ENCODE measurements around the gene FKBP6. TPM values are rescaled to one million over a fixed set of nuclear protein-coding genes. Genes with fewer than 3 reads are reported as not detected.

FKBP6 gene
- total RNA-seq, 1 donor from 2014 or later, result not detected

DNA sequence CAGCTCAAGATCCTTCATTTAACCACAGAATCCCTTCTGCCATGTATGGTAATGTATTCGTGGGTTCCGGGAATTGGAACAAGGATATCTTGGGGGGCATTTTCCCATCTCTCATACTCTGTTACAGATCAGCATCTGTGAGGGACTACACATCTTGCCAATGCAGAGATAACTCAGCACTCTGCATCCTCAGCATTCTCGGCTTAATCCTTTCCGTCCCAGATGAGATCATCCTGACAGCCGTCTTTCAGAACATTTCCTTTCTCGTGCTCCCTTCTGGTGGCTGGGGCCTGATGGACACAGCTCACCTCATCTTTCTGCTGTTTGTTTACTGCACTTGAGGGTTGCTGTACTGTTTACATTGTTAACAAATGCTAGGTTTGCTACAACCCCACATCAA, 25.3 kb downstream of the FKBP6 start:
- TF ChIP-seq POLR2A (IDR thresholded peaks at IDR 0.05) (no peak), POLR2AphosphoS5 (IDR thresholded peaks at IDR 0.05; ENCODE audit: insufficient read depth in 1 of 2, low read depth in 1 of 2) (no peak)
- TF ChIP-seq, protein P1, sequence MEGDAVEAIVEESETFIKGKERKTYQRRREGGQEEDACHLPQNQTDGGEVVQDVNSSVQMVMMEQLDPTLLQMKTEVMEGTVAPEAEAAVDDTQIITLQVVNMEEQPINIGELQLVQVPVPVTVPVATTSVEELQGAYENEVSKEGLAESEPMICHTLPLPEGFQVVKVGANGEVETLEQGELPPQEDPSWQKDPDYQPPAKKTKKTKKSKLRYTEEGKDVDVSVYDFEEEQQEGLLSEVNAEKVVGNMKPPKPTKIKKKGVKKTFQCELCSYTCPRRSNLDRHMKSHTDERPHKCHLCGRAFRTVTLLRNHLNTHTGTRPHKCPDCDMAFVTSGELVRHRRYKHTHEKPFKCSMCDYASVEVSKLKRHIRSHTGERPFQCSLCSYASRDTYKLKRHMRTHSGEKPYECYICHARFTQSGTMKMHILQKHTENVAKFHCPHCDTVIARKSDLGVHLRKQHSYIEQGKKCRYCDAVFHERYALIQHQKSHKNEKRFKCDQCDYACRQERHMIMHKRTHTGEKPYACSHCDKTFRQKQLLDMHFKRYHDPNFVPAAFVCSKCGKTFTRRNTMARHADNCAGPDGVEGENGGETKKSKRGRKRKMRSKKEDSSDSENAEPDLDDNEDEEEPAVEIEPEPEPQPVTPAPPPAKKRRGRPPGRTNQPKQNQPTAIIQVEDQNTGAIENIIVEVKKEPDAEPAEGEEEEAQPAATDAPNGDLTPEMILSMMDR (IDR thresholded peaks at IDR 0.05), result no peak
- H3K36me3 ChIP-seq, result no peaks in the 10 kb centered on the region
- intact Hi-C loops (cut with DNase I), result loop anchor here (5.0 kb wide), 1 partner anchor 84 kb away; no protein-coding TSS in a partner anchor

DNA sequence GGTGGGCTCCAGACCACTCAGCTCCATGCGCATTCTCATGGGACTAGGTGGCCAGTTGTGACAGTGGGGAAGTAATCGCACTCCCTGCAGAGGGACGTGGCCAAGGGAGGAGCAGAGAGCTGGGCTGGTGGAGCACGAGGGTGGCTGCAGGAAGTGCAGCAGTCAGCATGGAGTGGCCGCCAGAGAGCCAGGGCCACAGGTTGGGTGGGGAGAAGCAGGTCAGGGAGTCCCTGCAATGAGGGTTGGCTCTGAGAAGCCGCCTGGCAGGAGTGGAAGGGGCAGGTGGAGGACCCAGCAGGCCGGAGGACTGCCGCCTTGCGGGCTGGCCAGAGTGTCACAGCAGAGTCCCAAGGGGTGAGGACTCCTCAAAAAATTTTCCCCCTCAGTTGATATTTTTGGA, 26.2 kb downstream of the FKBP6 start:
- TF ChIP-seq POLR2AphosphoS5 (IDR thresholded peaks at IDR 0.05; ENCODE audit: insufficient read depth in 1 of 2, low read depth in 1 of 2) (no peak), POLR2A (IDR thresholded peaks at IDR 0.05) (no peak)
- TF ChIP-seq, protein P1 (IDR thresholded peaks at IDR 0.05), result no peak
- no peak overlapping the region for H3K4me3 ChIP-seq
- intact Hi-C loops (cut with DNase I), result loop anchor here (5.0 kb wide), 1 partner anchor 83 kb away; no protein-coding TSS in a partner anchor
- H3K27ac ChIP-seq, result no peak overlapping the region
- peaks cover 10% of the 10 kb centered on the region for H3K4me1 ChIP-seq
- H3K36me3 ChIP-seq, result no peaks in the 10 kb centered on the region
- H3K9me3 ChIP-seq, result no peaks in the 10 kb centered on the region
- DNase-seq (ENCODE audit: extremely low spot score in 2 of 2), result no peak
- no peaks in the 10 kb centered on the region for H3K27me3 ChIP-seq

More for the DNA sequence above, 25.3 kb downstream of the FKBP6 start:
- H3K27ac ChIP-seq, result no peak overlapping the region
- no peaks in the 10 kb centered on the region for H3K27me3 ChIP-seq
- no peaks in the 10 kb centered on the region for H3K9me3 ChIP-seq
- DNase-seq (ENCODE audit: extremely low spot score in 2 of 2), result no peak
- no peak overlapping the region for H3K4me3 ChIP-seq
- H3K4me1 ChIP-seq, result peaks cover 6% of the 10 kb centered on the region

GRCh38 chr7:73354821-73355220, 26.9 kb downstream of the FKBP6 start:
- Histone ChIP-seq H3K36me3 (no peaks in the 10 kb centered on the region), H3K4me1 (peaks cover 10% of the 10 kb centered on the region), H3K9me3 (no peaks in the 10 kb centered on the region), H3K4me3 (no peak overlapping the region), H3K27ac (no peak overlapping the region), H3K27me3 (no peaks in the 10 kb centered on the region)
- no peak for TF ChIP-seq POLR2A (IDR thresholded peaks at IDR 0.05)
- TF ChIP-seq, protein P1 (IDR thresholded peaks at IDR 0.05), result no peak
- TF ChIP-seq POLR2AphosphoS5 (IDR thresholded peaks at IDR 0.05; ENCODE audit: insufficient read depth in 1 of 2, low read depth in 1 of 2), result no peak
- intact Hi-C loops (cut with DNase I), result loop anchor here (5.0 kb wide), 1 partner anchor 82 kb away; no protein-coding TSS in a partner anchor
- no peak for DNase-seq (ENCODE audit: extremely low spot score in 2 of 2)

- no peaks in the 10 kb centered on the region for H3K27me3 ChIP-seq
- intact Hi-C loops (cut with DNase I), result no loop called here
- no peak overlapping the region for H3K27ac ChIP-seq
- TF ChIP-seq, protein P1 (IDR thresholded peaks at IDR 0.05), result no peak
- TF ChIP-seq POLR2A (IDR thresholded peaks at IDR 0.05) (no peak), POLR2AphosphoS5 (IDR thresholded peaks at IDR 0.05; ENCODE audit: insufficient read depth in 1 of 2, low read depth in 1 of 2) (no peak)
- H3K4me1 ChIP-seq, result peaks cover 10% of the 10 kb centered on the region
- H3K4me3 ChIP-seq, result no peak overlapping the region
- no peak for DNase-seq (ENCODE audit: extremely low spot score in 2 of 2)
- no peaks in the 10 kb centered on the region for H3K36me3 ChIP-seq
- no peaks in the 10 kb centered on the region for H3K9me3 ChIP-seq
Observed at GRCh38 chr7:73356159-73356558, 28.2 kb downstream of the FKBP6 start.

DNA sequence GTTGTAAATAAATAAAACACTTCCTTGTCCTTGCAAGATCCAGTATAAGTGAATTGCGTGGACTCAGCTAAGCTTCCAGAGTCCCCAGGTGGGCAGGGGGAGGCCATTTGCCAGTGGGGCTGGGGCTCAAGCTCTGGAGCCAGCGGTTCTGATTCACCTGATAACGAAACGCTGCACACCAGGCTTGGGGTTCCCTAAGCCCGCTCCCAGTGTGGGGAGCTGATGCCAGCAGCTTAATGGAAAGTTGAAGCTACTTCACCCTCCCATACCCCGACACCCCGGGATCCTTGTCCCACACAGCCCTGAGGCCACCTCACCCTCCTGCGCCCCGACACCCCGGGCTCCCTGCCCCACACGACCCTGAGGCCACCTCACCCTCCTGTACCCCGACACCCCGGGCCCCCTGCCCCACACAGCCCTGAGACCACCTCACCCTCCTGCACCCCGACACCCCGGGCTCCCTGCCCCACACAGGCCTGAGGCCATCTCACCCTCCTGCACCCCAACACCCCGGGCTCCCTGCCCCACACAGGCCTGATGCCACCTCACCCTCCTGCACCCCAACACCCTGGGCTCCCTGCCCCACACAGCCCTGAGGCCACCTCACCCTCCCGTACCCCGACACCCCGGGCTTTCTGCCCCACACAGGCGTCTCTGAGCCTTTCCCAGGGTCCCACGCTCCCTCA, 30.8 kb downstream of the FKBP6 start:
- DNase-seq (ENCODE audit: extremely low spot score in 2 of 2), result no peak
- H3K9me3 ChIP-seq, result no peaks in the 10 kb centered on the region
- peaks cover 10% of the 10 kb centered on the region for H3K4me1 ChIP-seq
- no peaks in the 10 kb centered on the region for H3K27me3 ChIP-seq
- H3K36me3 ChIP-seq, result no peaks in the 10 kb centered on the region
- intact Hi-C loops (cut with DNase I), result no loop called here
- peak overlapping the region in 1 of 2 donors; percentile 28 for H3K4me3 ChIP-seq
- TF ChIP-seq, protein P1 (IDR thresholded peaks at IDR 0.05), result no peak
- TF ChIP-seq POLR2A (IDR thresholded peaks at IDR 0.05) (no peak), POLR2AphosphoS5 (IDR thresholded peaks at IDR 0.05; ENCODE audit: insufficient read depth in 1 of 2, low read depth in 1 of 2) (no peak)
- H3K27ac ChIP-seq, result no peak overlapping the region
